Measurements from ENCODE around the gene NXNL1.
"Not testable (repeated sequence)": the region's sequence is repeated elsewhere in the genome, so short reads cannot be mapped to it uniquely, and the experiment has no call there.

Gene NXNL1

GRCh38 chr19:17500447-17501198 lies 39.9 kb upstream of the NXNL1 start:
- no peak for FAIRE-seq
- TF ChIP-seq CTCF (IDR thresholded peaks at IDR 0.05; ENCODE audit: insufficient read depth, missing control alignments), result no peak
- DNase-seq (ENCODE audit: insufficient read length, low spot score), result no peak

- TF ChIP-seq CTCF (IDR thresholded peaks at IDR 0.05; ENCODE audit: insufficient read depth, missing control alignments), result no peak
- FAIRE-seq (no peak), DNase-seq (ENCODE audit: insufficient read length, low spot score) (no peak)
Measured at GRCh38 chr19:17499648-17500446, 39.1 kb upstream of the NXNL1 start.

GRCh38 chr19:17499025-17499424 lies 38.3 kb upstream of the NXNL1 start:
- not testable (repeated sequence) for FAIRE-seq; DNase-seq (ENCODE audit: insufficient read length, low spot score)

GRCh38 chr19:17497149-17497798 lies 36.5 kb upstream of the NXNL1 start:
- FAIRE-seq, result no peak
- no peak for TF ChIP-seq CTCF (IDR thresholded peaks at IDR 0.05; ENCODE audit: insufficient read depth, missing control alignments)

GRCh38 chr19:17496337-17496997 lies 35.7 kb upstream of the NXNL1 start:
- FAIRE-seq (no peak), DNase-seq (ENCODE audit: insufficient read length, low spot score) (peak; percentile 77)
- peak; percentile 69 for TF ChIP-seq CTCF (IDR thresholded peaks at IDR 0.05; ENCODE audit: insufficient read depth, missing control alignments)

More at GRCh38 chr19:17497149-17497798, 36.5 kb upstream of the NXNL1 start:
- no peak for DNase-seq (ENCODE audit: insufficient read length, low spot score)

GRCh38 chr19:17495639-17496296 lies 35.0 kb upstream of the NXNL1 start:
- FAIRE-seq, result no peak
- DNase-seq (ENCODE audit: insufficient read length, low spot score), result no peak
- TF ChIP-seq CTCF (IDR thresholded peaks at IDR 0.05; ENCODE audit: insufficient read depth, missing control alignments), result no peak

GRCh38 chr19:17491287-17491686 lies 30.6 kb upstream of the NXNL1 start:
- FAIRE-seq, result no peak
- DNase-seq (ENCODE audit: insufficient read length, low spot score), result no peak
- no peak for TF ChIP-seq CTCF (IDR thresholded peaks at IDR 0.05; ENCODE audit: insufficient read depth, missing control alignments)

All from D721Med (cell line).